Nephron (organoid): ENCODE results near the gene SH3TC1.

Source experiments
- H3K27ac Mint-ChIP-seq, 3 experiments: 2 replicates each; pipeline ENCODE4 v1.8.0; 2020; ENCODE audit warnings: mixed read lengths in 3 of 3, mild to moderate bottlenecking in 2 of 3, moderate library complexity in 1 of 3
- H3K27me3 Mint-ChIP-seq: 2 replicates; pipeline ENCODE4 v1.8.0; 2021; ENCODE audit warnings: low read depth, mild to moderate bottlenecking, moderate library complexity, mixed read lengths
- H3K36me3 Mint-ChIP-seq: 2 replicates; pipeline ENCODE4 v1.8.0; 2020; ENCODE audit warnings: low read depth, mixed read lengths
- H3K4me1 Mint-ChIP-seq: 2 replicates; pipeline ENCODE4 v1.8.0; 2020; ENCODE audit warnings: mixed read lengths
- H3K4me3 Mint-ChIP-seq, 3 experiments: 2 replicates each; pipeline ENCODE4 v1.8.0; 2020; ENCODE audit warnings: mild to moderate bottlenecking in 3 of 3, mixed read lengths in 3 of 3, moderate library complexity in 2 of 3
- H3K9me3 Mint-ChIP-seq: 2 replicates; pipeline ENCODE4 v1.8.0; 2020; ENCODE audit warnings: mixed read lengths
- TF ChIP-seq, protein P1 (sequence below), 3 experiments: fragments of 200-600 bp; sonication (generic); IDR thresholded peaks; one replicate each; pipeline ENCODE4 v1.5.0; 2021; ENCODE audit warnings: antibody characterized with exemption in 3 of 3; ENCODE audit not compliant: unreplicated experiment in 3 of 3

SH3TC1 gene

DNA sequence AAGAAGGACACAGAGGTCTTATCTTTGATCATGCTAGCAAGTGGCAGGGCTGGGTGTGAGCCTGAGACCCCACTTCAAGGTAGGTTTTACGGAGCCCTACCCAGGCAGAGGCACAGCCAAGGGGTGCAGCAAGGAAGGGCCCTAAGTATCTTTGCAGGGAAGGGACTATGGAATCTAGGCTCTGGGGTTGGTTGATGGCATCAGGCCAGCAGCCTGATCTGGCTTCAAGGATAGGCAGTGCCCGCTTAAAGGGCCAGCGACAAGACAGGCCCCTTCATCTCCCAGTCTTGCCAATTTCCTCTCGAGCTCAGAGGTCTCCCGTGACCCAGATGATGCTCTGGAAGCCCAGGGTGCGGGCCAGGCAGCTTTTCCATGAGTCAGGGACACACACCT, 46.2 kb upstream of the SH3TC1 start:
- Mint-ChIP-seq H3K4me3 (no peak overlapping the region), H3K9me3 (no peaks in the 10 kb centered on the region), H3K4me1 (no peaks in the 10 kb centered on the region), H3K27me3 (peaks cover 64% of the 10 kb centered on the region), H3K27ac (no peak overlapping the region), H3K36me3 (no peaks in the 10 kb centered on the region)
- TF ChIP-seq, protein P1, sequence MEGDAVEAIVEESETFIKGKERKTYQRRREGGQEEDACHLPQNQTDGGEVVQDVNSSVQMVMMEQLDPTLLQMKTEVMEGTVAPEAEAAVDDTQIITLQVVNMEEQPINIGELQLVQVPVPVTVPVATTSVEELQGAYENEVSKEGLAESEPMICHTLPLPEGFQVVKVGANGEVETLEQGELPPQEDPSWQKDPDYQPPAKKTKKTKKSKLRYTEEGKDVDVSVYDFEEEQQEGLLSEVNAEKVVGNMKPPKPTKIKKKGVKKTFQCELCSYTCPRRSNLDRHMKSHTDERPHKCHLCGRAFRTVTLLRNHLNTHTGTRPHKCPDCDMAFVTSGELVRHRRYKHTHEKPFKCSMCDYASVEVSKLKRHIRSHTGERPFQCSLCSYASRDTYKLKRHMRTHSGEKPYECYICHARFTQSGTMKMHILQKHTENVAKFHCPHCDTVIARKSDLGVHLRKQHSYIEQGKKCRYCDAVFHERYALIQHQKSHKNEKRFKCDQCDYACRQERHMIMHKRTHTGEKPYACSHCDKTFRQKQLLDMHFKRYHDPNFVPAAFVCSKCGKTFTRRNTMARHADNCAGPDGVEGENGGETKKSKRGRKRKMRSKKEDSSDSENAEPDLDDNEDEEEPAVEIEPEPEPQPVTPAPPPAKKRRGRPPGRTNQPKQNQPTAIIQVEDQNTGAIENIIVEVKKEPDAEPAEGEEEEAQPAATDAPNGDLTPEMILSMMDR (IDR thresholded peaks at IDR 0.05; ENCODE audit: unreplicated experiment in 3 of 3) = no peak

DNA sequence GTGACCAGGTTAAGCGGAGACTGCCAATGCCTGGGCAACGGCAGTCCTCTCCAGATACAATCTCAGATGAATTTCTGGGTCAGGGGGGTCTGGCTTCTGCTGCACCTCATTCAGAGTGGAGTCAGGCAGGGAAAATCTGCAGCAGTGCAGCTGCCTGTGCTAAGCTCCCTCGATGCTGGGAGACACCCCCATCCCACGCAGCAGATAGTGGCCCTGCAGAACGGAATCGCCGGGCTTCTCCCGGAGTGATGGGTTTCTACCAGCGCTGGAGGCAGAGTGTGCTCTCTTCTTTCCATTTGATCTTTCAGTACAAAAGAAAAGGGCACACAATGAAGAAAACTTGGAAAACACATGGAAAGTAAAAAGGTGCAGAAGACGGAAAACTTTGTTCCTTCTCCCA, 45.6 kb upstream of the SH3TC1 start:
- Mint-ChIP-seq H3K4me3 (no peak overlapping the region), H3K36me3 (no peaks in the 10 kb centered on the region), H3K4me1 (no peaks in the 10 kb centered on the region)

DNA sequence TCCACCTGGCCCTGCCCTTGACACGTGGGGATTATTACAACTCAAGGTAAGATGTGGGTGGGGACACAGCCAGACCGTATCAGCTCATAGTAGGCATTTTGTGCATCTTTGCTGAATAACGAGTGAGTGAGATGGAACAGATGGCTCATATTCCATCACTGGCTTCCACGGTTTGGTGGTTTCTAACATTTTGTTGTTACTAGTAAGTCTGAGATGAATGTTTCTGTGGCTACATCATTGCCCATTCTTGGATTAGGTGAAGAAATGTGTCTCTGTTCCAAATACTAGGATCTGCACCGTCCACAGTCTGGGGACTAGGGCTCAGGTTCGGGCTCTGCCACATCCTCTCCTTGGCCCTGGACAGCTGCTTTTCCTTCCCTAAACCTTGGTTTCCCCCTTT, 44.0 kb upstream of the SH3TC1 start:
- Mint-ChIP-seq H3K4me3 (no peak overlapping the region), H3K27me3 (peaks cover 63% of the 10 kb centered on the region), H3K27ac (no peak overlapping the region), H3K4me1 (peaks cover 10% of the 10 kb centered on the region), H3K36me3 (no peaks in the 10 kb centered on the region), H3K9me3 (no peaks in the 10 kb centered on the region)
- TF ChIP-seq, protein P1 (IDR thresholded peaks at IDR 0.05; ENCODE audit: unreplicated experiment in 3 of 3) = no peak

More for the DNA sequence above, 45.6 kb upstream of the SH3TC1 start:
- TF ChIP-seq, protein P1 (IDR thresholded peaks at IDR 0.05; ENCODE audit: unreplicated experiment in 3 of 3) = no peak
- no peak overlapping the region for H3K27ac Mint-ChIP-seq
- peaks cover 62% of the 10 kb centered on the region for H3K27me3 Mint-ChIP-seq
- H3K9me3 Mint-ChIP-seq = no peaks in the 10 kb centered on the region

DNA sequence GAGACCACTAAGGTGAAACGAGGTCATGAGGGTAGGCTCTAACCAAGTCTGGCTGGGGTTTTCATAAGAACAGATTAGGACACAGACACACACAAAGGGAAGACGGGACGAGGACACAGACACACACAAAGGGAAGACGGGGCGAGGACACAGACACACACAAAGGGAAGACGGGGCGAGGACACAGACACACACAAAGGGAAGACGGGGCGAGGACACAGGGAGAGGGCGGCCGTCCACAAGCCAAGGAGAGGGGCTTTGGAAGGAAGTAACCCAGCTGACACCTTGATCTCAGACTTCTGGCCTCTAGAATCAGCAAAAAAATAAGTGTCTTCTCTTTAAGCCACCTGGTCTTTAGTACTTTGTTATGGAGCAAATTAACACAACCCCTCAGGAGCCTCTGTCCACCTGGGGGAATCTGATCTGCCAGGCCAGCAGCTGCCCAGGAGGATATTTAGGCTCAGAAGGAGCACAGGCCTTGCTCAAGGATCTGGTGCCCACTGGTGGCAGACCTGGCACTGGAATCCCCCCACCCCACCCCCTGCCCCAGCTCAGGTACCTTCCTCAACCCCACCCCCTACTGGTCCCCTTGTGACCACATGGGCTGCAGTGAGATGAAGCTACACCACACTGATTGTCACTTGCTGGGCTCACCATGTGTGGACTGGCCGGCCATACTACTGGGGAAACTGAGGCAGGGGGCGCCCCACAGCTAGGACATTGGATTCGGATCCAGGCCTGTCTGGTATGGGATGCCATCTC, 43.2 kb upstream of the SH3TC1 start:
- Mint-ChIP-seq H3K4me1 (peaks cover 10% of the 10 kb centered on the region), H3K27ac (no peak overlapping the region)
- TF ChIP-seq, protein P1 (IDR thresholded peaks at IDR 0.05; ENCODE audit: unreplicated experiment in 3 of 3) = no peak

DNA sequence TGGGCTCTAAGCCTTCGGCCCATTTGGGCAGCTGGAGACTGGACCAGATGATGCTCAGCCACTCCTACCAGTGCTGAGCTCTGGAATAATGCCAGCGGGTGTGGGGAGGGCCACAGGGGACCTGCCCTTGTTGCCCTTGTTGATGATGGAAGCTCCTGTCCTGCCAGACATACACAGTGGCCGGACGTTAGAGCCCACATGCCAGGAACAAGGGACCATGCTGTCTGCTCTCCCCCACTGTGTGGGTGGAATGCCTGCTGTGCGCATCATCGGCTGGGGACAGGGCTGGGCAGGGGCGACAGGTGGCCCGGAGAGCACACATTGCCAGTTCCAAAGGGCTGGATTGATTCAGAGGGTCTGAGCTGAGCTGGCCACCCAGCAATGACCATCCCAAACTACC, 42.5 kb upstream of the SH3TC1 start:
- Mint-ChIP-seq H3K4me1 (peaks cover 10% of the 10 kb centered on the region), H3K27ac (no peak overlapping the region), H3K36me3 (no peaks in the 10 kb centered on the region), H3K4me3 (peak overlapping the region in 2 of 3 experiments; percentile 41 to 72), H3K9me3 (no peaks in the 10 kb centered on the region), H3K27me3 (peaks cover 68% of the 10 kb centered on the region)
- TF ChIP-seq, protein P1 (IDR thresholded peaks at IDR 0.05; ENCODE audit: unreplicated experiment in 3 of 3) = no peak

More for the DNA sequence above, 43.2 kb upstream of the SH3TC1 start:
- Mint-ChIP-seq H3K36me3 (no peaks in the 10 kb centered on the region), H3K27me3 (peaks cover 65% of the 10 kb centered on the region), H3K4me3 (peak overlapping the region; percentile 41 to 60 (median 48)), H3K9me3 (no peaks in the 10 kb centered on the region)

DNA sequence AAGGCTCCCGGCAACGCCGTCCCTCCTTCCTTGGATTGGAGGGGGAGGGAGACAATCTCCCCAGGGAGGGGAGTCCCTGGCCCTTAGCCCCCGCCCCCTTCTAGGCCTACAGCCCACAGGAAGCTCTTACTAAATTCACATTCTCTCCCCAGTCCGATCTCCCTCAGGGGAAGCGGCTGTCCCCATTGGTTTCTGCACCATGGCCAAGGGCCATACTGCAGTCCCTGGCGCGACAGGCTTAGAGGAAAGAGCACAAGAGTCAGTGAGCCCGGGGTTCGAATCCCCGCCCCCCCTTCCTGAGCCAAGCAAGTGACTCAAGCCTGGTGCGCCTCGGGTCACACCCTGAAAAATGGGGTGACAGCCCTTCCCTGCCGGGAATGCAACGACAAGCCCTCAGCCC, 41.6 kb upstream of the SH3TC1 start:
- Mint-ChIP-seq H3K27ac (no peak overlapping the region), H3K4me1 (peaks cover 10% of the 10 kb centered on the region), H3K36me3 (no peaks in the 10 kb centered on the region), H3K9me3 (no peaks in the 10 kb centered on the region), H3K4me3 (peak overlapping the region; percentile 68 to 76 (median 72)), H3K27me3 (peaks cover 71% of the 10 kb centered on the region)
- TF ChIP-seq, protein P1 (IDR thresholded peaks at IDR 0.05; ENCODE audit: unreplicated experiment in 3 of 3) = no peak
